Urothelium cell line (cell line): ENCODE data around the gene BMERB1.

ENCODE experiments used
- DNase-seq: peaks from one replicate; pipeline ENCODE4 v3.0.0; 2011; ENCODE audit warnings: low spot score, mixed read lengths
- FAIRE-seq: peaks from 2 replicates; lab custom pipeline; 2011; peaks lifted over from hg19 to GRCh38; lab: Jason Lieb, UNC

Gene BMERB1

DNA sequence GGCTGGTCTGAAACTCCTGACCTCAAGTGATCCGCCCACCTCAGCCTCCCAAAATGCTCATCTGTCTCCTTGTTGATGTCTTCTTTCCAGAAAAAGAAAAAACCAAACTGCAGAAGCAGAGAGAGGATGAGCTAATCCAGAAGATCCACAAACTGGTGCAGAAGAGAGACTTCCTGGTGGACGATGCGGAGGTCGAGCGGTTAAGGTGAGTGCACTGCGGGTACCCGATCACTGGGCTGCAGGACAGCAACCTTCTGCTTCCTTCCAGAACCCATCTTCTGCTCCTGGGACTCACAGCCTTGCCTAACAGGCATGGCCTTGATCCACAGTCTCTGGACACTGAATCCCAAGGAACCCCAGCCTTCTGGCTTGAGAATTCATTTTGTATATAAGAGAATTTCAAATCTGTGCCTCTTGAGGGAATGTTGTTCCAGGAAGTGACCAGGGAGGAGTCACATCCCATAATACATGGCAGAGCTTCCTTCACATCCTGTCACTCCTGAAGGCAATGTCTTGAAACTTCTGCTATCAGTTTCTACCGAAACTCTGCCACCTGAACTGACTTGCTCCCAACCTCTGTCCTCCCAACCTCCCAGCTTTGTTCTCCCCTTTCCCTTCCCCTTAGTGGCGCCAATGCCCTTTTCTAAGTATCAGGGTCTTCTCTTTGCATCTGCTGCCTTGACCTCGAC is 146.9 kb downstream of the BMERB1 start:
- no peak for FAIRE-seq
- no peak for DNase-seq

DNA sequence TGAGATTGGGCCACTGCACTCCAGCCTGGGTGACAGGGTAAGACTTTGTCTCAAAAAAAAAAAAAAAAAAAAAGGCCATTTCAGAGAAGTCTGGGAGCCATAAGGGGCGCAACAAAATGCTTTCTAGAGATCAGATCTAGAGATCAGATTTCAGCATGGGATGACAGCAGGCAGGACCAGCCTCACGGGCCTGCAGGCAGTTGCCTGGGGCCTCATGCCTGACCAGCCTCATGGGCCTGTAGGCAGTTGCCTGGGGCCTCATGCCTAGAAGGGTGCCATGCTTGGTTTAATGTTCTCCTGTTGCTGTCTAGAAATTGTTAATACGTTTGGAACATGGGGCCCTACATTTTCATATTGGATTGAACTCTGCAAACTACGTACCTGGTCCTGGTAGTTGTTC is 149.1 kb downstream of the BMERB1 start:
- FAIRE-seq = no peak
- DNase-seq = no peak

DNA sequence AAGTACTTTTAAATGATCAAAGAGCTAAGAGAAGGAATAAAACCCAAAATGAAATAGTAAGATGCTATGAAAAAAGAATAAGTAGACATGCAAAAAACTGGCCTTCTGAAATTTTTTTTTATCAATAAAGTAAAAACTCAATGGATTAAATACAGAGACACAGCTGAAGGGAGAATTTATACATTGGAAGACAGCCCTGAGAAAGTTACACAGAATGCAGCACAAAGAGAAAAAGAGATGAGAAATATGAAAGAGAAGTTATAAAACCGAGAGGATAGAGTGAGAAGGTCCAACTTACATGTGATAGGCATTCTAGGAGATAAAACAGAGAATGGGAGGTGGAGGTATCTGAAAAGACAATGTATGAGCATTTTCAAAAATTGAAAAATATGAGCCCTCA is 151.6 kb downstream of the BMERB1 start:
- no peak for DNase-seq
- FAIRE-seq = no peak

DNA sequence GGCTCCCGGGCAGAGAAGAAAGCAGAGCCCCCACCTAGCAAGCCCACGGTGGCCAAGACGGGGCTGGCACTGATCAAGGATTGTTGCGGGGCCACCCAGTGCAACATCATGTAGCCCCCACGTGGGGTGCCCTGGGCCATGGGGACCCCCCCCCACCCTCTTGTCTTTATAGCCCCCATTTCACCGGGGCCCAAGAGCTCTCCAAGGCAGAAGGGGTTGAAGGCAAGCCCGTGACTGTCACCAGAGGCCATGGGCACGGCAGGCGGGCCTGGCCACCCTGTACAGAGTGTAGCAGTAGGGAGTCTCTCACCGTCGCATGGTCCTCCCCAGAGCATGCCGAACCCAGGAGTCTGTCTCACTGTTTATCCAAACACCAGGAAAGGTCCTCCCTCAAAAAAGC is 152.3 kb downstream of the BMERB1 start:
- DNase-seq = no peak
- no peak for FAIRE-seq

DNA sequence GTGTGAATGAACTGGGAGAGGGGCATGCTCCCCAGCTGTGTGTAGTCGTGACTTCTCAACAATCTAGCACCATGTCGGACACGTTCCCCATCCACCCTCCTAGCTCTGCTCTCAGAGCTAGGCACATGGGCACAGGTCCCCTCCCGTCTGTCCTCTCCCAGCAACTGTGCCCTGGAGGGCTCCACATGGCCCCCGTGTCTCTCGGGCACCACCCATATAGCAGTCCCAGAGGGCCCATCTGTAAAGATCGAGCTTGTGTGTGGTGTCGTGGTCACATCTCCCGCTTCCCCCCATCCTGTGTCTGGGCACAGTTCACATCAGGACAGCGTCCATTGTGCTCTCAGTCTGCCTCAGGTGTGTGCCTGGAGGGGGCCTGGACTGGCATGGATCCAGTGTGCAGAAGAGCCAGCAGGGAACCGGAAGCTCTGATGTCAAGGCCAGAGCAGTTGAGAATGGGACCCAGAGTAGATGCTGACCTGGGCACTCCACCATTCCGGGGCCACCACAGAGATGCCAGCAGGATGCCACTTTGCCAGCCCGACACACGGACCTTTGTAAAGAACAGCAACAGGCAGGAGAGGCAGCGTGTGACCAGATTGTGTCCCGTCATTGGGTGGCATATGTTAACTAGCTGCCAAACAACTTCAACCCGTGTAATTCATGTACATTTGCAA is 152.9 kb downstream of the BMERB1 start:
- DNase-seq (no peak), FAIRE-seq (no peak)

DNA sequence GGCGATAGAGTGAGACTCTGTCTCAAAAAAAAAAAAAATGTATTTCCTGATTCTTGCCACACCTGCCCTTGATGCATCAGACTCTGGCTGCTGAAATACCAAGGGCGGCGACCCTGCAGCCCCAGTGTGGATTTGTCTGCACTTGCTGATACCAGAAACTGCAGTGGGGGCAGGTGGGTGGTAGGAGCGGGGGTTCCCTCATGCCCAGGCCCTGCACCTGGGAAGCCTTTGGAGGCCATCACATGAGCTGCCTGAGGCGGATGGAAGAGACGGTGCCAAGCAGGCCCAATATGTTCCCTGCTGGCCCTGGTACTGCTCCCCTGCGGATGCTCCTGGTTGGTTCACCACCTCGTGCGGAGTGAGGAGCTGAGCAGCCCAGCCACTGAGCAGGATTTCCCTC is 157.9 kb downstream of the BMERB1 start:
- FAIRE-seq = no peak
- DNase-seq = no peak

DNA sequence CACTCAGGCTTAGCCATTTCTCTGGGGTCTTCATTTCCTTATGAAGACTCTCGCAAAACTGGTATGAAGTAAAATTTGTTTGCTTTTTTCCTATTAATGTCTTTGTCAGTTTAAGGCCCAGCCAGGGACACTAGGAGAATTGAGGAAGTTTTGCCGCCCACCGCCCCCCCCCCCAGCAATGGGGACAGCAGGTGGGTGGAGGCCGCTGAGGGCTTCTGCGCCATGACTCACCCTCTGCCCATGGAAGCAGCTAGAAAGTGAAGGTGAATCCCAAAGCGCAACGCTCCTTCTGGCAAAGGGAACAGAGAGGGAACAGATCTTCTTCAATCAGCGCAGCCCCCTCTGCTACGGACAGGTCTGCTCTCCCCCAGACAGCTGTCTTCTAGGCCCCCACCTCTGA is 158.8 kb downstream of the BMERB1 start:
- FAIRE-seq (no peak), DNase-seq (no peak)

DNA sequence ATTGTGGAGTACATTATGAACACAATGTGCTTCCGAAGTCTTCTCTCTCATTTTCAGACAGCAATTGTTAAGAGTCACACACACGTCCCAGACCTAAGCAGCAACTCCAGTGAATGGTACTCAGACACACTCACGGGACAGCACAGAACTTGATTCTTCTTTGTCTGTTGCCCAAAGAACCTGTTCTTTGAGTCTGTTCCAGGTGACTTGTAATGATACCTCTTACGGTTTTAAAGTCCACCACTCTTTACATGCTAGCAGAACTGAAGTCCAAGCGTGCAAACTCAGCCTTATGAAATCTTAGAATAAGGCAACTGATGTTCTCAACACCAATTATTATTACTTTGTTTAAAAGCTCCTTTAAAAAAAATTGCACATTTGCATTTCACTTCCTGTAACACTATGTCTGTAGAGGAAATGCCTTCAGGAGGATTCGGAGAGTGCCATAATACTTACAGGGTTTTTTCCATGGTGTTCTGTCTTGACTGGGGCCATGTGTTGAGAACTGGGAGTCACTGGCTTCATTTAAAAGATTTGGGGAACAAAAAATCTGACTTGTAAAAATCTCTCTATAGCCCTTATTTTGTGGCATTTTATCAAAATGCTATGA is 160.4 kb downstream of the BMERB1 start:
- DNase-seq (no peak), FAIRE-seq (no peak)

DNA sequence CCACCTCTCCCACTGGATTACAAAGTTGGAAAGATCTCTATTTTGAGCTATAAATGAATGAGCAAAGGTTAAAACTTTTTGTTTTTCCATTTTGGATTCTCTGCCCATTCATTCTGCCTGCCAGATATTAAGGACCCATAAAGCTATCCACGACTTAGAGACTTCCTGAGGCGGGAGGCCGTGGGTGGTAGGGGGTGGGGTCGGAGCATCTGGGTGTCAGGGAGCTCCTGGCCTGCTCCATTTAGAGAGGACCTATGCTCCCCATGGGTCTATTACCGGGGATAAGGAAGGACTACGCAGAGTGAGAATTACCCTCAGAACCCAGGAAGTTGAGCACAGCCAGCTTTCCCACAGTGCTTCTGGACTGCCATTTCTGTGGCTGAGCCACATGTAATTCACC is 162.7 kb downstream of the BMERB1 start:
- no peak for FAIRE-seq
- DNase-seq = no peak

DNA sequence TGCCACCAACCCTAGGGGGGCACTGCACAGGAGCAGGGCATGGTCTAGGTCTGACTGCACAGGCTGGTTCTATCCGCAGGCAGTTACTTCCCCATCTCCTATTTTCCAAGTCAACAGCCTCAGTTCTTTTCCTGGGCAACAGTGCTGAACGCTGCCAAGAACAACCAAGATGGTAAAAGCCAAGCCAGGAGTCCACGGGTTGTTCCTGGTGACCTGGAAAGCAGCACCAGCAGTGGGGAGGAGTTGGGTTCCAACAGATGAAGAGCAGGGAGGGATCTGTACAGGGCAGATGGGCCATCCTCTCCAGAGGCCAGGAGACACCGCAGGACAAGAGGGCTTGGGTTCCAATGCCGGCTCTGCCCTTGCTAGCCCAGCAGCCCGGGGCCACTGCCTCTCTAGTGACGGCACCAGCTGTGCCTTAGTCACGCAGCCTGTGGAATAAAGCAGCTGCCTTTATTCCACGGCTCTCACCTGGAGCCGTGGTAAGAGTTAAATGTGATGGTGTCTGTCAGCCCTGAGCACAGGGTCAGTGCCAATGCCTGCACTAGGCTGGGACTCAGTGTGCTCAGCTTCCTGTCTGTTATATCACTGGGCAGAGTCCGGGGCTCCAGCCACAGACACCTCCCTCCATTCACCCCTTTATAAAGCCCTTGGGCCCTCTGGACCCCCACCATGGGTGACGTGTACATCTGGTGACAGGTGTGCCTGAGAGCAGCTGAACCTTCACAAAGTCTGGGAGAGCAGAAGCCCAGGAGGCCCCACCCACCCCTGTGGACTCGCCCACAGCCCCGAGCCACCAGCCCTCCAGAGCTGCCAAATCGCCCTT is 163.6 kb downstream of the BMERB1 start:
- DNase-seq (no peak), FAIRE-seq (no peak)

DNA sequence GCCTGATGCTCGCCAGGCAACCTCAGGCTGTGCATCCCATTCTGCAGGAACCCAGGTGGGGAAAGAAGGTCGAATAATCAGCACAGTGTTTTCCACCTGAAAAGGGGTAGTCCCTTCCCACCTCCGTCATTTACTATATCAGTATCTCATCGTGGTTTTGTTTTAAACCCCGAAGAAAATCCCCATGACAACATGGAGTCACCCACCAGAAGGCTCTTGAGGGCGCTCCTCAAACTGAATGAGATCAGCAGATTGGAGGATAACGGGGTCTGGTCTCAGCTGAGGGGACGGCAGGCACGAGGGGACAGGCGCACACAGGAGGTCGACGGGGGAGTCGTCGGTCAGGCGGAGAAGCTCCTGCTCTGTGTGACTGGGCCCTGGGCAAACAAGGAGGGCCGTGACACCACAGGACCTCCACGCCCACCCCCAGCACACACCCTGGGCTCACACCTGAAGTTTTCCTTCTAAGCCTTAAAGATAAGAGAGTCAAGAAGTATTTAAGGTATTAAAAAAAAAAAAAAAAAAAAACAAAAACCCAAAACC is 164.3 kb downstream of the BMERB1 start:
- no peak for FAIRE-seq
- DNase-seq = no peak

DNA sequence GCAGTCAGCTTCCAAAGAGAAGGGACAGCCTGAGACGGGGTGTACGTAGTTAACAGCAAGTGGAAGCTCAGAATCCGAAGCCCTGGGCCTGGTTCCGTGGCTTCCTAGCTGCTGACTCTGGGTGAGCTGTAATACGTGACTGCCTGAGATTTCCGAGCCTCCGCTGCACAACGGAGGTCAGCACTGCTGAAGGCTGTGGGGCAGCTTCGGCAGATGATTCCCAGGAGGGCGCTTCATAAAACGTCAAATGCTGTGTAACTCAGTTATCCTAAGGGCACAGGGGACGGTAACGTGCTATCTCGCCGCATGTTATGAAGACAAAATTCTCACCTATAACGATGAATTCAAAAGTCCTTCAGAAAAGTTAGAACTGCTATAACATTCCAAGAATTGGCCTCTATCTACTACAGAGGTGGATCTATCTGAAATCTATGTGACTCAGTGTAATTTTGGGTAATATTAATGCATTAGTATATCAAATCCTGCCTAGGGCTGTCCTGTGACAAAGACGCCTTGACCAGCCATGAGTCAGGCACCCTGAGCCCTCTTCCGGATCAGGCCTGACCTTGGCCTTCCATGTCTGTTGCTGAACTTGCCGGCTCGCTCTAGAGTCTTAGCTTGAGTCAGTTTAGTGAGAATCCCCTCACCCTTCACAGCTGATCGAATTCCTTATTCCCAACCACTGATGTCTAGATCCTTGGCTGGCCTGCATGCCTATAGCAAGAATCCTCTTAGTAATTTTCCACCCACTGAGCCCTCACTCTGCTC is 165.1 kb downstream of the BMERB1 start:
- DNase-seq (no peak), FAIRE-seq (no peak)

DNA sequence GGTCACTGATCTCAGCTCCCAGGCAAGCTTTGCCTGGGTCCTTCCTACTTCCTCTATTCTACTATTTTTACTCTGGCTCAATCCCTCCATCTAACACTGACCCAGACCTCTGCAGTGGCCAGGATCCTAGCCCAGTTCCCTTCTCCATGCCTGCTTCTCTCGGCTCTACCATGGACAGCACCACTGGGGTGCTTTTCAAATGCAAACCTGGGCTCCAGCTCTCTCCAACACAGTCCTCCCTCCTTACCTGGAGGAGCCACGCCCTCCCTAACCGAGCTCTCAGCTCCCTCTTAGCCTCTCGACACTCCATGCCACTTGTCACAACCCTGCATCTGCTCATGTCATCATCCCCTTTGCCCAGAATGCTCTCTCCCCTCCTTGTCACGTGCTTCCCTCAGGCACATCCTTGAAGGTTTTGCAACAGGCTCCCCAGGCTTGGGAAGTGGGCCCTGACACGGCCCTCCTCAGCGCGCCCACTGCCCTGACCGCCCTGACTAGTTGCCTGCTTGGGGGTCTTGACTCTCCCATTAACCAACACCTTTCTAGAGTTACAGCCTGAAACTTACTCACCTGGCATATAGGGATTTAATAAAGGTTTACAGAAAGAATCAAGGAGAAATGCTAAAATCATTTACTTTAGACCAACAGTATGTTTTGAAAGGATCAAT is 167.0 kb downstream of the BMERB1 start:
- no peak for FAIRE-seq
- no peak for DNase-seq

DNA sequence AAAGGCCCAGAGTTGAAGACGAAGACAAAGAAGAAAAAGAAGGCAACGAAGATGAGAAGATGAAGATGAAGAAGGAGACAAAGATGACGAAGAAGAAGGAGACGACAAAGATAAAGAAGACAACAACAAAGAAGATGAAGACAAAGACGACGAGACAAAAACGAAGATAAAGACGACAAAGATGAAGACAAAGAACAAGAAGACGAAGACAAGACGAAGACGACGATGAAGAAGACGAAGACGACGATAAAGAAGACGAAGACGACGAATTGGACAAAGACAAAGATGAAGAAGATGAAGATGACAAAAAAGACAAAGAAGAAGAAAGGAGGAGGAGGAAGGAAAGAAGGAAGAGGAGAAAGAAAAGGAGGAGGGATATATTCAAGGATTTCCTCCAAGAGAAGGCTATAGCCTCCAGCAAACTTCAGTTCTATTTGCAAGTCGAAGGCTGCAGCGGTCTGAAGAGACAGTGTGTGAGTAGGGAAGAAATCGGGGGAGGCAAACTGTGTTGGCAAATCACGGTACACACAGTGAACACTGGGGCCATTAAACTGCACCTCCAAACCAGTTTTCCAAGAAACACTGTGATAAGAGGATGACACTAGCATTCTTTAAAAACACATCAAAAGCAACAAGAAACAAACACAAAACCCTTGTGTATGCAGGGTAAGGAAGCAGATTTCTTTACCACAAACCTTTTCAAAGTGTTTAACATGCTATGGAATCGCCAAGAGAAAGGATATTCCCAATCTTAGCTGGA is 168.1 kb downstream of the BMERB1 start:
- FAIRE-seq = no peak
- DNase-seq = no peak

DNA sequence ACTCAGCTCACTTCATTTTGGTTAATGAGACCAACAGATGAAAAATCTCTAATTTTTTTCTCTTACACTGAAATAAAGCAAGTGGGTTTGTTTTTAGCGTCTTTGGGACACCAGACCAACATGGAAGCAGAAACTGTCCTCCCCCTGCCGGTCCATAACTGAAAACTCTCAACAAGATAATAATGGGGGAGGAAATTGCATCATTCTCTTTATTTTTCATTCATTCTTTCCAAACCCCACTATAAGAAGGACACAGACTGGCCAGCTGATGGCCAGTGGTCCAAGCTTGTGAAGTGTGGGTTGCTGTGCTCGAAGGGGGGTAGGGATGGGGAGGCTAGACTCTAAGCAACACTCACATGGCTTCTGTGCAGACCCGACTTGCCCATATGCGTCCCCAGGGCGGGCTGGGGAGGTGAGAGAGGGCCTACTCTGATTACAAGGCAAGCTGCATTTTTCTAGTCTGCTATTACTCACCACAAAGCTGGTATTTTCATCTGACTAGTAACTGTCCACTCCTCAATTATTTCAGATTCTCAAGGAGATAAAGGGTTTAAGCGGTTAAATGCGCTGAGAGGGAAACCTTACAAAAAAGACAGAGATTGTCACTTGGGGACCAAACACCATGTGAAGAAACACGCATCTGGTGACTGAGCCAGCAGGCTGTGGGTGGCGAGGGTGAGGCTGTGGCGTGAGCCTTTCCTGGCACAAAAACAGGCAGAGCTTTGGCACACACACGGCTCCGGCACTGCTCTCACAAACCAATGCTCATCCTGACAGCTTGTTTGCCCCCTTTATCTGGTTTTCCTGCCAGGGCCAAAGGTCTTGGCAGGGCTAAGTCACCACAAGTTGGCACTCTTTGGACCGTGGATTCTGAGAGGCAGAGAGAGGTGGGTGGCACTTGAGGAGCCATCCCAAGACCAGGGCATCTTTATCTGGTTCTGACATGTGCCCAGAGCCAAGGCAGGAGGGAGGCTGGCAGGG is 170.4 kb downstream of the BMERB1 start:
- no peak for FAIRE-seq
- no peak for DNase-seq

DNA sequence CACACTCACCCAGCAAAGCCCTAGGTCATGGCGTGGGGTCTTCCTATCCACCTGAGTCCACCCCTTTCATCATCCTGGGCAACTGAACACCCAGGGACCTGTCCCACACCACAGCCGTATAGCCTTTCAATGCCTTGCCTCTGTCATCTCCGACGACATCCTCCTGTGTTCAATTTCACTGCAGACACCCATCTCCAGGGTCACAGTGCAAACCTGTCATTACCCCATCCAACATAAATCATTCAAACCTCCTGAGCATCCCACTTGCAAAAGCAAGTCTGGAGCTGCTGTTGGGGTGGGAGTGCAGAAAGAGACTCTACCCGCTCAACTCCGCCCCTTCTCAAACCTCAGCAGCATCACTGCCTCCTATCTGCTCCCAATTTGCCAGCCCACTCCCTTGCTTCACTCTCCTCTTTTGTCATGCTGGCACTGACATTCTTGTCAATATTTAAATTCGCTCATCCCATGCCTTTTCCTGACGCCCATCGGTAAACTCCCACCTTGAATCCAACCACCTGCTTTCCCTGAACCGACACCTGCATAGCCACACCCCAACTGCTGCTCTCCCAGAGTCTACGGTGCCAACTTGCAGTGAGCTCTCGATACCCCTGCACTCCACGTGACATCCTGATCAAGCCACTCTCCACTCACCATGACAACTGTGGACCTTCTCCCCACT is 171.6 kb downstream of the BMERB1 start:
- no peak for FAIRE-seq

DNA sequence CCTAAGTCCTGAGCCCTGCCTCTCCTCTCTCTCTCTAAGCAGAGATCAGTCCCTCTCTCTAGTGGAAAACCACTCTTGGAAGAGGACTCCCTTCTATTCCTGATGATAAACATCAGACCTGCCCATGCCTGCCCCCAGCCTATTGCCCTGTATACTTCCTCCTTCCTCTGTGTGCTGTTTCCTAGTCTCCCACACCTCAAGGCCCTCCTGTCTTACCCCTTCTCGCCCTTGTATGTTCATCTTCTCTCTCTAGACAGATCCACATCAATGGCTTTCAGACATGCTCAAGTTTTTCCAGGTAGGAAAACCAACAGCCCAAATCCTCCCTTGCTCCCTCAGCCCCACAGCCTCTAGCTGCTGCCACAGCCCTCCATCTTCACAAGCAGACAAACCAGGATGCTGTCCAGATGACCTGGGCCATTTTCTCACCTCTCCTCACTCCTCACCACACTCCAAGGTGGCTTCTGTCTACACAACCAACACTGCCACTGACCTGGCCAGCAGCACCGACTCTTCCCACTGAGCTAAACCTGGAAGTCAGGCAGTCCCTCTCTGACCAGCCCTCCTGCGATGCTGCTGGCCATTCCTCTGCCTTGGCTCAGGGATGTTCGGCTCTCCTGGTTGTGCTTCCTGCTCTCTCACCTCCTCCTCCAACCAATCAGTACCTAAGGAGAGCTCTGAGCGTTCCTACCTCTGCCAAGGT is 172.3 kb downstream of the BMERB1 start:
- FAIRE-seq = no peak
- no peak for DNase-seq

More for the DNA sequence above, 171.6 kb downstream of the BMERB1 start:
- DNase-seq = no peak
